HTERT RPE-1 (cell line): ENCODE measurements around the gene GPS2.
"Not testable (repeated sequence)": the region's sequence is repeated elsewhere in the genome, so short reads cannot be mapped to it uniquely, and the experiment has no call there.

Experiments
- in situ Hi-C: fragments of 300-500 bp; cut with MboI; formaldehyde crosslinking; loops from 4 replicates; pipeline ENCODE4 v1.14.3; 2020; ENCODE audit warnings: low sequenced_read_pairs

The GPS2 gene

GRCh38 chr17:7340179-7340578 lies 25.0 kb upstream of the GPS2 start:
- in situ Hi-C loops = no loop called here

- in situ Hi-C loops = not testable (repeated sequence)
Observed at GRCh38 chr17:7337600-7337999, 22.4 kb upstream of the GPS2 start.

- in situ Hi-C loops = no loop called here
Observed at GRCh38 chr17:7336240-7337175, 21.3 kb upstream of the GPS2 start, which contains the start of gene ACAP1. ACAP1 (plus strand) TSS chr17:7336529; CDS start chr17:7336735, 206 bp downstream.

- in situ Hi-C loops = not testable (repeated sequence)
Observed at GRCh38 chr17:7335765-7336164, 20.6 kb upstream of the GPS2 start.

- in situ Hi-C loops = no loop called here
Observed at GRCh38 chr17:7334938-7335538, 19.9 kb upstream of the GPS2 start.

- in situ Hi-C loops = not testable (repeated sequence)
Observed at GRCh38 chr17:7332600-7333069, 17.5 kb upstream of the GPS2 start.

GRCh38 chr17:7332111-7332510 lies 17.0 kb upstream of the GPS2 start:
- in situ Hi-C loops = no loop called here

- in situ Hi-C loops = no loop called here
Observed at GRCh38 chr17:7330638-7331015, 15.5 kb upstream of the GPS2 start.

GRCh38 chr17:7329997-7330637 lies 15.0 kb upstream of the GPS2 start:
- in situ Hi-C loops = no loop called here

- in situ Hi-C loops = no loop called here
Observed at GRCh38 chr17:7329374-7329996, 14.3 kb upstream of the GPS2 start.

GRCh38 chr17:7328840-7329373 lies 13.7 kb upstream of the GPS2 start, which contains the start of gene NEURL4:
NEURL4 (minus strand) TSS chr17:7329335; CDS start chr17:7329312, 23 bp downstream.
- in situ Hi-C loops = no loop called here

- in situ Hi-C loops = no loop called here
Observed at GRCh38 chr17:7328009-7328408, 12.8 kb upstream of the GPS2 start.

- in situ Hi-C loops = no loop called here
Observed at GRCh38 chr17:7327501-7327900, 12.3 kb upstream of the GPS2 start.

- in situ Hi-C loops = no loop called here
Observed at GRCh38 chr17:7327056-7327455, 11.9 kb upstream of the GPS2 start.

GRCh38 chr17:7326186-7326585 lies 11.0 kb upstream of the GPS2 start:
- in situ Hi-C loops = no loop called here

GRCh38 chr17:7325031-7325528 lies 9.9 kb upstream of the GPS2 start:
- in situ Hi-C loops = no loop called here

GRCh38 chr17:7324438-7324779 lies 9.2 kb upstream of the GPS2 start:
- in situ Hi-C loops = no loop called here

- in situ Hi-C loops = no loop called here
Observed at GRCh38 chr17:7323731-7324437, 8.7 kb upstream of the GPS2 start.

- in situ Hi-C loops = no loop called here
Observed at GRCh38 chr17:7322520-7323194, 7.5 kb upstream of the GPS2 start.
